H9 (cell line): Measurements from ENCODE around the gene ANAPC1. TPM values are rescaled to one million over a fixed set of nuclear protein-coding genes. Genes with fewer than 3 reads are reported as not detected.

Source experiments
- DNase-seq: peaks from one replicate; pipeline ENCODE4 v3.0.0-alpha.2; 2017
- H2AFZ ChIP-seq: one replicate; pipeline ENCODE4 v1.6.1; 2013; ENCODE audit warnings: mild to moderate bottlenecking, low read length, control low read depth, moderate library complexity
- H2AK5ac ChIP-seq: 2 replicates; pipeline ENCODE4 v1.6.1; 2013; ENCODE audit warnings: low read length, control low read depth, mixed read lengths; ENCODE audit not compliant: insufficient read length
- H2BK120ac ChIP-seq: one replicate; pipeline ENCODE4 v1.6.1; 2013; ENCODE audit warnings: low read depth, mild to moderate bottlenecking, low read length, control low read depth, inconsistent platforms; ENCODE audit not compliant: poor library complexity, severe bottlenecking
- H2BK12ac ChIP-seq: 2 replicates; pipeline ENCODE4 v1.6.1; 2013; ENCODE audit warnings: low read length, control low read depth, mixed read lengths, low read depth; ENCODE audit not compliant: insufficient read length
- H2BK15ac ChIP-seq: 2 replicates; pipeline ENCODE4 v1.6.1; 2013; ENCODE audit warnings: low read depth, low read length, control low read depth
- H2BK20ac ChIP-seq: one replicate; pipeline ENCODE4 v1.6.1; 2013; ENCODE audit warnings: low read depth, mild to moderate bottlenecking, low read length, control low read depth, inconsistent platforms; ENCODE audit not compliant: poor library complexity, severe bottlenecking
- H2BK5ac ChIP-seq: 2 replicates; pipeline ENCODE4 v1.6.1; 2013; ENCODE audit warnings: low read length, control low read depth, mixed read lengths; ENCODE audit not compliant: insufficient read length
- H3K14ac ChIP-seq: 2 replicates; pipeline ENCODE4 v1.6.1; 2013; ENCODE audit warnings: low read length, control low read depth; ENCODE audit not compliant: insufficient read depth
- H3K18ac ChIP-seq: 2 replicates; pipeline ENCODE4 v1.6.1; 2013; ENCODE audit warnings: low read depth, mild to moderate bottlenecking, mixed read lengths, low read length, control low read depth; ENCODE audit not compliant: insufficient read length
- H3K23ac ChIP-seq: 2 replicates; pipeline ENCODE4 v1.6.1; 2013; ENCODE audit warnings: low read length, control low read depth, mixed read lengths, low read depth; ENCODE audit not compliant: insufficient read length
- H3K23me2 ChIP-seq: 2 replicates; pipeline ENCODE4 v1.6.1; 2013; ENCODE audit warnings: low read depth, mild to moderate bottlenecking, mixed read lengths, low read length, control low read depth; ENCODE audit not compliant: insufficient read length, poor library complexity, severe bottlenecking
- H3K27ac ChIP-seq: 2 replicates; pipeline ENCODE4 v1.5.1; 2013; ENCODE audit warnings: low read length, control low read depth, mixed read lengths, low read depth; ENCODE audit not compliant: insufficient read length
- H3K27me3 ChIP-seq: 2 replicates; pipeline ENCODE4 v1.6.1; 2013; ENCODE audit warnings: low read length, control low read depth, inconsistent platforms; ENCODE audit not compliant: insufficient read depth
- H3K4ac ChIP-seq: 2 replicates; pipeline ENCODE4 v1.6.1; 2013; ENCODE audit warnings: low read depth, mild to moderate bottlenecking, control low read depth, inconsistent platforms, low read length, moderate library complexity
- H3K4me1 ChIP-seq: 2 replicates; pipeline ENCODE4 v1.6.1; 2013; ENCODE audit warnings: low read length, control low read depth, inconsistent platforms; ENCODE audit not compliant: insufficient read depth
- H3K4me2 ChIP-seq: 2 replicates; pipeline ENCODE4 v1.6.1; 2013; ENCODE audit warnings: low read length, control low read depth, mixed read lengths; ENCODE audit not compliant: insufficient read length, insufficient read depth
- H3K56ac ChIP-seq: 2 replicates; pipeline ENCODE4 v1.6.1; 2013; ENCODE audit warnings: low read depth, mild to moderate bottlenecking, mixed read lengths, low read length, control low read depth; ENCODE audit not compliant: insufficient read length
- H3K79me1 ChIP-seq: 2 replicates; pipeline ENCODE4 v1.6.1; 2013; ENCODE audit warnings: low read depth, mild to moderate bottlenecking, moderate library complexity, low read length, control low read depth, inconsistent platforms; ENCODE audit not compliant: insufficient read depth, poor library complexity, severe bottlenecking
- H3K79me2 ChIP-seq: 2 replicates; pipeline ENCODE4 v1.6.1; 2013; ENCODE audit warnings: low read length, control low read depth, inconsistent platforms; ENCODE audit not compliant: insufficient read depth
- H3K9ac ChIP-seq: 2 replicates; pipeline ENCODE4 v1.6.1; 2013; ENCODE audit warnings: low read length, control low read depth, mixed read lengths; ENCODE audit not compliant: insufficient read length; ENCODE audit errors: extremely low read depth
- H3K9me3 ChIP-seq: one replicate; pipeline ENCODE4 v1.6.1; 2013; ENCODE audit warnings: low read depth, low read length, inconsistent platforms; ENCODE audit not compliant: control insufficient read depth
- H3T11ph ChIP-seq: one replicate; pipeline ENCODE4 v1.6.1; 2013; ENCODE audit warnings: mild to moderate bottlenecking, low read length, control low read depth, inconsistent platforms
- H4K20me1 ChIP-seq: one replicate; pipeline ENCODE4 v1.6.1; 2013; ENCODE audit not compliant: control insufficient read depth, insufficient read length, insufficient read depth
- H4K5ac ChIP-seq: 2 replicates; pipeline ENCODE4 v1.6.1; 2013; ENCODE audit warnings: low read depth, mild to moderate bottlenecking, mixed read lengths, low read length, control low read depth; ENCODE audit not compliant: insufficient read length
- H4K8ac ChIP-seq: replicated peaks from 2 replicates; pipeline ENCODE4 v1.6.1; 2013; ENCODE audit warnings: low read length, control low read depth, mixed read lengths, low read depth; ENCODE audit not compliant: insufficient read length
- H4K91ac ChIP-seq: 2 replicates; pipeline ENCODE4 v1.6.1; 2013; ENCODE audit warnings: low read depth, mild to moderate bottlenecking, moderate library complexity, mixed read lengths, low read length, control low read depth; ENCODE audit not compliant: insufficient read length
- H3K27ac Mint-ChIP-seq, 3 experiments: 2 replicates in 2 of 3; 3 replicates in 1 of 3; pipeline ENCODE4 v1.8.0; 2020 to 2021; ENCODE audit warnings: mixed read lengths in 3 of 3, mild to moderate bottlenecking in 1 of 3, moderate library complexity in 1 of 3
- H3K27me3 Mint-ChIP-seq: 2 replicates; pipeline ENCODE4 v1.8.0; 2021; ENCODE audit warnings: low read depth, mild to moderate bottlenecking, moderate library complexity, mixed read lengths
- H3K36me3 Mint-ChIP-seq, 3 experiments: 2 replicates in 2 of 3; 3 replicates in 1 of 3; pipeline ENCODE4 v1.8.0; 2020 to 2021; ENCODE audit warnings: low read depth in 3 of 3, mixed read lengths in 3 of 3; ENCODE audit not compliant: insufficient read depth in 1 of 3
- H3K4me1 Mint-ChIP-seq, 2 experiments: 2 replicates each; pipeline ENCODE4 v1.8.0; 2020; ENCODE audit warnings: mixed read lengths in 2 of 2
- H3K4me3 Mint-ChIP-seq, 2 experiments: 2 replicates in 1 of 2; 3 replicates in 1 of 2; pipeline ENCODE4 v1.8.0; 2020 to 2021; ENCODE audit warnings: mild to moderate bottlenecking in 2 of 2, mixed read lengths in 2 of 2, moderate library complexity in 1 of 2
- H3K9me3 Mint-ChIP-seq, 2 experiments: 2 replicates in 1 of 2; 3 replicates in 1 of 2; pipeline ENCODE4 v1.8.0; 2020; ENCODE audit warnings: mild to moderate bottlenecking in 2 of 2, mixed read lengths in 2 of 2, moderate library complexity in 1 of 2
- CTCF ChIP-seq: fragments of 200-600 bp; sonication (generic); conservative IDR thresholded peaks from 3 replicates; pipeline ENCODE4 v1.8.0; 2021; ENCODE audit warnings: antibody characterized with exemption, mild to moderate bottlenecking
- WGBS: extraction: QIAGEN DNeasy Blood & Tissue Kit; methylation state at CpG from one replicate; pipeline ENCODE4 v1.1.7; 2013; ENCODE audit warnings: missing lambda C conversion rate, low lambda C conversion rate, mixed read lengths; ENCODE audit not compliant: insufficient read length; ENCODE audit errors: extremely low coverage; 5-methylcytosine and 5-hydroxymethylcytosine counted together
- total RNA-seq: library from RNA; stranded (reverse); gene quantifications from 2 replicates; pipeline ENCODE4 v1.2.1, GENCODE V29; 2021

ANAPC1 gene
- total RNA-seq, 1 experiment from 2014 or later: 79.1 TPM

- Histone ChIP-seq H3K4me1 (no peaks in the 10 kb centered on the region), H3K23me2 (peaks cover 6% of the 10 kb centered on the region), H2AFZ (no peak overlapping the region), H3K79me1 (no peaks in the 10 kb centered on the region), H4K8ac (no peak overlapping the region), H2BK5ac (no peak overlapping the region), H3K4ac (no peak overlapping the region), H3K9ac (no peak overlapping the region), H3T11ph (no peak overlapping the region), H3K56ac (no peak overlapping the region), H3K79me2 (no peaks in the 10 kb centered on the region), H3K27me3 (peaks cover 4% of the 10 kb centered on the region; the same call in 1 of the 2 replicates), H3K14ac (no peak overlapping the region), H3K23ac (no peak overlapping the region), H4K5ac (no peak overlapping the region), H4K20me1 (no peaks in the 10 kb centered on the region), H3K4me2 (no peak overlapping the region), H2BK20ac (no peak overlapping the region), H2BK120ac (no peak overlapping the region), H3K9me3 (no peaks in the 10 kb centered on the region), H3K18ac (no peak overlapping the region), H2BK12ac (no peak overlapping the region), H2BK15ac (no peak overlapping the region), H4K91ac (no peak overlapping the region), H3K27ac (no peak overlapping the region), H2AK5ac (no peak overlapping the region)
- WGBS: no CpG with 5 or more reads among the region's 3 CpGs
- Mint-ChIP-seq H3K9me3 (no peaks in the 10 kb centered on the region), H3K36me3 (no peaks in the 10 kb centered on the region; a peak in 1 of 7 replicates), H3K27me3 (peaks cover 42% of the 10 kb centered on the region), H3K27ac (no peak overlapping the region), H3K4me3 (peak overlapping the region in 1 of 2 experiments; percentile 27; a peak in 1 of 5 replicates), H3K4me1 (peaks cover 42 to 49% of the 10 kb centered on the region in 2 experiments)
- DNase-seq: no peak
- peak; percentile 58 for TF ChIP-seq CTCF
Observed at GRCh38 chr2:111900859-111901258, 16.9 kb upstream of the ANAPC1 start.
